GM08714 (cell line): ENCODE results near the gene GALNT7.

Experiments
- H3K4me3 ChIP-seq: fragments of 200-500 bp; sonication (Bioruptor generic); 2 replicates; pipeline ENCODE4 v1.5.1; 2014; ENCODE audit warnings: mild to moderate bottlenecking, low read length, inconsistent platforms
- ZNF274 ChIP-seq: IDR thresholded peaks from 2 replicates; pipeline ENCODE4 v1.6.1; 2012; ENCODE audit warnings: mild to moderate bottlenecking, low read depth, low read length

Gene GALNT7

GRCh38 chr4:173151496-173151895 lies 17.1 kb upstream of the GALNT7 start:
- TF ChIP-seq ZNF274 = no peak
- no peak overlapping the region for H3K4me3 ChIP-seq

- H3K4me3 ChIP-seq = no peak overlapping the region
- TF ChIP-seq ZNF274 = no peak
Measured at GRCh38 chr4:173152104-173152503, 16.5 kb upstream of the GALNT7 start.

GRCh38 chr4:173153445-173153844 lies 15.2 kb upstream of the GALNT7 start:
- H3K4me3 ChIP-seq = no peak overlapping the region
- TF ChIP-seq ZNF274 = no peak

GRCh38 chr4:173159791-173160190 lies 8.8 kb upstream of the GALNT7 start:
- no peak for TF ChIP-seq ZNF274
- H3K4me3 ChIP-seq = no peak overlapping the region

- no peak for TF ChIP-seq ZNF274
Measured at GRCh38 chr4:173160871-173161270, 7.7 kb upstream of the GALNT7 start.

GRCh38 chr4:173161311-173161710 lies 7.3 kb upstream of the GALNT7 start:
- no peak overlapping the region for H3K4me3 ChIP-seq
- no peak for TF ChIP-seq ZNF274

More at GRCh38 chr4:173160871-173161270, 7.7 kb upstream of the GALNT7 start:
- no peak overlapping the region for H3K4me3 ChIP-seq

- no peak overlapping the region for H3K4me3 ChIP-seq
- no peak for TF ChIP-seq ZNF274
Measured at GRCh38 chr4:173165706-173166105, 2.9 kb upstream of the GALNT7 start.

GRCh38 chr4:173166491-173166890 lies 2.1 kb upstream of the GALNT7 start:
- no peak for TF ChIP-seq ZNF274
- no peak overlapping the region for H3K4me3 ChIP-seq

GRCh38 chr4:173167758-173168395 lies 734 bp upstream of the GALNT7 start:
- peak overlapping the region; percentile 85 for H3K4me3 ChIP-seq
- no peak for TF ChIP-seq ZNF274

GRCh38 chr4:173169178-173169427 lies 492 bp downstream of the GALNT7 start:
- no peak for TF ChIP-seq ZNF274
- H3K4me3 ChIP-seq = peak overlapping the region; percentile 85

- no peak for TF ChIP-seq ZNF274
- H3K4me3 ChIP-seq = peak overlapping the region; percentile 85
Measured at GRCh38 chr4:173169428-173170181, 994 bp downstream of the GALNT7 start.

GRCh38 chr4:173170182-173170778 lies 1.7 kb downstream of the GALNT7 start:
- TF ChIP-seq ZNF274 = no peak

GRCh38 chr4:173171098-173171497 lies 2.5 kb downstream of the GALNT7 start:
- H3K4me3 ChIP-seq = peak overlapping the region; percentile 85
- TF ChIP-seq ZNF274 = no peak

More at GRCh38 chr4:173170182-173170778, 1.7 kb downstream of the GALNT7 start:
- peak overlapping the region; percentile 85 for H3K4me3 ChIP-seq

- TF ChIP-seq ZNF274 = no peak
- H3K4me3 ChIP-seq = peak overlapping the region; percentile 30; the same call in 1 of the 2 replicates
Measured at GRCh38 chr4:173171987-173172386, 3.4 kb downstream of the GALNT7 start.

GRCh38 chr4:173174184-173174583 lies 5.6 kb downstream of the GALNT7 start:
- TF ChIP-seq ZNF274 = no peak
- H3K4me3 ChIP-seq = no peak overlapping the region
